ENCODE measurements around the gene TAS2R14. TPM values are rescaled to one million over a fixed set of nuclear protein-coding genes. Genes with fewer than 3 reads are reported as not detected.
A peak's percentile ranks its signal among the peaks of the same experiment; 100 is the strongest.

The TAS2R14 gene
- total and polyA plus RNA-seq, 2 of the 13 experiments (the other 11 are each of a cell fraction or from before 2014, with no cell fraction given): 1.1 to 2.3 TPM

GRCh38 chr12:10891937-10892336 lies 47.1 kb downstream of the TAS2R14 start (continued):
- no peak for TF ChIP-seq ZBTB4 (CRISPR knock-in tag; IDR thresholded peaks at IDR 0.05; ENCODE audit: borderline replicate concordance)
- no peak for TF ChIP-seq ZNF775 (CRISPR knock-in tag; IDR thresholded peaks at IDR 0.05; ENCODE audit: borderline replicate concordance)
- no peak for TF ChIP-seq ZNF687 (CRISPR knock-in tag; IDR thresholded peaks at IDR 0.05)
- no peak for TF ChIP-seq ZNF720 (CRISPR knock-in tag; IDR thresholded peaks at IDR 0.05)
- no peak for TF ChIP-seq ZNF232 (CRISPR knock-in tag; IDR thresholded peaks at IDR 0.05; ENCODE audit: borderline replicate concordance)
- peak; percentile 100 for TF ChIP-seq ZNF644 (CRISPR knock-in tag; IDR thresholded peaks at IDR 0.05; ENCODE audit: low read depth)
- peak; percentile 72; the same call in 1 of the 2 replicates for TF ChIP-seq ZBTB39 (CRISPR knock-in tag; IDR thresholded peaks at IDR 0.05)
- TF ChIP-seq ZSCAN21 (CRISPR knock-in tag; IDR thresholded peaks at IDR 0.05; ENCODE audit: borderline replicate concordance): no peak
- TF ChIP-seq ZBTB25 (CRISPR knock-in tag; IDR thresholded peaks at IDR 0.05): peak; percentile 70; the same call in 1 of the 2 replicates
- TF ChIP-seq E2F2 (CRISPR knock-in tag; IDR thresholded peaks at IDR 0.05; ENCODE audit: borderline replicate concordance): no peak
- TF ChIP-seq ZNF780A (CRISPR knock-in tag; IDR thresholded peaks at IDR 0.05): 0 out of 2 replicates have a peak, but pooled peaks have one; percentile 38
- TF ChIP-seq SCMH1 (CRISPR knock-in tag; IDR thresholded peaks at IDR 0.05; ENCODE audit: borderline replicate concordance): no peak
- no peak for TF ChIP-seq PHB2 (IDR thresholded peaks at IDR 0.05; ENCODE audit: partially characterized antibody)
- no peak for TF ChIP-seq KLF15 (CRISPR knock-in tag; IDR thresholded peaks at IDR 0.05; ENCODE audit: borderline replicate concordance)
- TF ChIP-seq KDM5B (CRISPR knock-in tag; IDR thresholded peaks at IDR 0.05; ENCODE audit: borderline replicate concordance): no peak
- no peak for TF ChIP-seq ZNF552 (CRISPR knock-in tag; IDR thresholded peaks at IDR 0.05; ENCODE audit: borderline replicate concordance)
- no peak for TF ChIP-seq PTBP1 (IDR thresholded peaks at IDR 0.05; ENCODE audit: low read depth, low read length, poor library complexity, severe bottlenecking)
